HG02571 (cell line): ENCODE data around the gene MAPK12.
"Not testable (repeated sequence)": the region's sequence is repeated elsewhere in the genome, so short reads cannot be mapped to it uniquely, and the experiment has no call there.

ENCODE experiments used
- ATAC-seq: cut with Tn5 transposase; IDR thresholded peaks from one replicate; pipeline ENCODE4 v1.9.1; 2021; ENCODE audit warnings: mild to moderate bottlenecking, moderate library complexity; ENCODE audit not compliant: unreplicated experiment

MAPK12 gene

DNA sequence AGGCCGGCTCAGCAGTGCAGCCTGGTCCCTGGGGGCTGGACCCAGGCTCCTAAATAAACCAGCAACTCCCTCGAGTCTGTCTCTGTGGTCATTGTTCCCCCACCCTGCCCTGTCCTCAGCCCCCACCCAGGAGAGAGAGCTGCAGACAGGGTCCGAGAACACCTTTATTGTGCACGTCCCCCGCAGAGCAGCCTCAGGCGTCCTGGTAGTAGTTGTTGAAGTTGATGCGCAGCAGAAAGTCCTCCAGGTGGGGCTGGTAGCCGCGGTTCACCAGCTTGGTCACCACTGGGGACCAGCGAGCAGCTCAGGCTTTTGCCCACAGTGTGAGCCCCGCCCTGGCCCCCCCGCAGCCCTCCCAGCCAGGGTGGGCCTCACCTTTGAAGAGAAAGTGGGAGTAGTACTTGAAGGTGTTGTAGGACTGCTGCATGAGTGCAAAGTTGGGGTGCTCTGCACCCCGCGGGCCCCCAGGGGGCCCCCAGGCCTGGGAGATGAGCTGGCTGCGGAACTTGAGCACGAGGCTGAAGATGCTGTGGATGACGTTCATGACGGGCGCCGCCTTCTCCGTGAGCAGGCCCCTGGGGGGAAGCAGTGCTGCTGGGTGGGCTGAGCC, 43.8 kb downstream of the MAPK12 start:
- ATAC-seq = no peak

DNA sequence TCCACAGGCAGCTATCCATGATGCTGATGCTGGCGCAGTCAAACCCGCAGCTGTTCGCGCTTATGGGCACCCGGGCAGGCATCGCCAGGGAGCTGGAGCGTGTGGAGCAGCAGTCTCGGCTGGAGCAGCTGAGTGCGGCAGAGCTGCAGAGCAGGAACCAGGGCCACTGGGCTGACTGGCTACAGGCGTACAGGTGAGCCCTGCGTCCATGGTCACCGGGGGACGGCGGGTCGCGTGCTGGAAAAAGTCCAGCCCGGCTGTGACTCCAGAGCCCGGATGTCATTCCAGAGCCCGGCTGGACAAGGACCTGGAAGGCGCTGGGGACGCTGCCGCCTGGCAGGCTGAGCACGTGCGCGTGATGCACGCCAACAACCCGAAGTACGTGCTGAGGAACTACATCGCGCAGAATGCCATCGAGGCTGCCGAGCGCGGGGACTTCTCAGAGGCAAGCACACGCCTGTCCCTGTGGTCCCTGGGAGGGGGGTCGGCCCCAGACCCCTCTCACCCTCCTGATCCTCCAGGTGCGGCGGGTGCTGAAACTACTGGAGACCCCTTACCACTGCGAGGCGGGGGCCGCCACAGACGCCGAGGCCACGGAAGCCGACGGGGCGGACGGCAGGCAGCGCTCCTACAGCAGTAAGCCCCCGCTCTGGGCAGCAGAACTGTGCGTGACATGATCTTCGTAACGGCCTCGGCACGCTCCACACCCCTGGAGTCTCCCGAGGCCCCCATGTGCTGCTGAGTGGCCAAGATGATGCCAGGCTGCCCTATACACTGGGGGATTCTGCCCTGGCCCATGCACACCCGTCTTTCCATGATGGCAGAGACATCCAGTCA, 44.6 kb downstream of the MAPK12 start:
- no peak for ATAC-seq

DNA sequence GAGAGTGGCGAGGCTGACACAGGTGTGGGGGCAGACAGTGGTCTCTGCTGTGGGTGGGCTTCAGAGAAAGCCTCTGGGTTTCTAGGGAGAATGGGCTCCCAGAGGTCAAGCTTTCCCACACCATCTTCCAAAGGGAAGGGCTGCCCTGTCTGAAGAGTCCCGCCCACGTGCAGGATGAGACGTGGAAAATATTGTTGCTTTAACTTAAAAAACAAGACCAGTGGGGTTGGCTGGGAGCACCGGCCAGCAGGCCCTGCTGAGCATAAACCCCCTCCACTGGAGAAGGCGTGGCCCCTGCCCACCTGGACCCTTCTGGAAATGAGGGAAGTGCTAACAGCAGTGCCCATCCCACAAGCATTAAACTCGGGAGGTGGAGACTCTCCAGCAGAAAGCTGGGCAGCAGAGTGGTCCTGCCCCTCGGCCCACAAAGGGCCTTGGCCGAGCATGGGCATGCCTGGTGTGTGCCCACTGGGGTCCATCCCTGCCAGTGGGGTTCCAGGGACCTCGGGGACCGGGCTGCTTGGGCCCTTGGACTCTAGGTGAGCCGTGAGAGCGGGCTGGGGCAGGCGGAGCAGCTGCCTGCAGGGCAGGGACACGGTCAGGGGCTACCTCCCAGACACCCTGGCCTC, 45.3 kb downstream of the MAPK12 start:
- ATAC-seq = no peak

DNA sequence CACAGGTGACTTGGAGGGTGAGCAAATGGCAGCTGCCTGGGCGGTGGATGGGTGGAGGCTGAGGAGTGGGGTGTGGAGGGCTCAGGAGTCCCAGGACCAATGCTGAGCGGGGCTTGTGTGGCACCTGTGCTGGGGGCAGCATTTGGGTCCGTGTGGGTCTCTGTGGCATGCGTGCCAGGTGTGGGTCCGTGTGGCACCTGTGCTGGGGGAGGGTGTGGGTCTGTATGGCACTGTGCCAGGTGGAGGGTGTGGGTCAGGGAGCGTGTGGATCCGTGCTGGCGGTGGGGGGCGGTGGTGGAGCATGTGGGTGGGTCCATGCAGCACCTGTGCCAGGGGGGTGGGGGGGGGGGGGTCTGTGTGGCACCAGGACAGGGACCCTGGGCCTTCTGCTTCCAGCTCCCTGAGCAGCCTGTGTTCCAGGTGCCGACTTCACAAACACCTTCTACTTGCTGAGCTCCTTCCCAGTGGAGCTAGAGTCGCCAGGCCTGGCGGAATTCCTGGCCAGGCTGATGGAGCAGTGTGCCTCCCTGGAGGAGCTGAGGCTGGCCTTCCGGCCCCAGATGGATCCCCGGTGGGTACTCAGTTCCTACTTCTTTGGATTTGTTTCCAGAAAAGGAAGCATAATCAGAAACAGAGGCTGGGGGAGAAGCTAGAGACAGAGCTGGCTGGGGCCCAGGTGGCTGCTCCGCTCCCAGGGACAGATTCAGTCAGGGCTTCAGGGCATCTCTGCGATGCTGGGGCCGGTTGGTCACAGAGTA, 46.0 kb downstream of the MAPK12 start:
- no peak for ATAC-seq

DNA sequence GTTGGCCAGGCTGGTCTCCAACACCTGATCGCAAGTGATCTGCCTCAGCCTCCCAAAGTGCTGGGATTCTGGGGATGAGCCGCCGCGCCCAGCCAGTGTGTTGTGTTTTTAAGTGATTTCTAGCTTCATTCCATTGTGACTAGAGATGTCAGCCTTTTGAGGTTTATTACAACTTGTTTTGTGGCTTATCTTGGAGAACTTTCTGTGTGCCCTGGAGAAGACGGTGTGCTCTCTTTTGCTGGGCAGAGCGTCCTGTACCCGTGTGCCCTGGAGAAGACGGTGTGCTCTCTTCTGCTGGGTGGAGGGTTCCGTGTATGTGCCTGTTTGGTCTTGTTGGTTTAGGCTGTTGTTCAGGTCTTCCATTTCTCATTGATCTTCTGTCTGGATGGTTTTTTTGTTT, 48.2 kb downstream of the MAPK12 start:
- no peak for ATAC-seq

DNA sequence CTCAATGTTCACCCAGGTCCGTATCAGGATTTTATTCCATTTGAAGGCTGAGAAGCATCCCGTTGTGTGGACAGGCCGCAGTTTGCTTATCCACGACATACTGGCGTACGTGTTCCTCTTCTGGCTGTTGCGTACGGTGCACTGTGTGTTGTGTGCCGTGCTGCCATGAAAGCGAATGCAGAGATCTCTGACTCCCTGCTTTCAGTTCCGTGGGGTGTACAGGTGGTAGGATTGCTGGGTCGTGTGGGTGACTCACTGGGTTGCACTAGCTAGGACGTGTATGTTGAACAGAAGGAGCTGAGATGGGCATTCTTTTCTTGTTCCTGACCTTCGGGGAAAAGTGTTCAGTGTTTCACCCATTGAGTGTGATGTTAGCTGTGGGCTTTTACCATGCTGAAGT, 50.3 kb downstream of the MAPK12 start:
- ATAC-seq = no peak

DNA sequence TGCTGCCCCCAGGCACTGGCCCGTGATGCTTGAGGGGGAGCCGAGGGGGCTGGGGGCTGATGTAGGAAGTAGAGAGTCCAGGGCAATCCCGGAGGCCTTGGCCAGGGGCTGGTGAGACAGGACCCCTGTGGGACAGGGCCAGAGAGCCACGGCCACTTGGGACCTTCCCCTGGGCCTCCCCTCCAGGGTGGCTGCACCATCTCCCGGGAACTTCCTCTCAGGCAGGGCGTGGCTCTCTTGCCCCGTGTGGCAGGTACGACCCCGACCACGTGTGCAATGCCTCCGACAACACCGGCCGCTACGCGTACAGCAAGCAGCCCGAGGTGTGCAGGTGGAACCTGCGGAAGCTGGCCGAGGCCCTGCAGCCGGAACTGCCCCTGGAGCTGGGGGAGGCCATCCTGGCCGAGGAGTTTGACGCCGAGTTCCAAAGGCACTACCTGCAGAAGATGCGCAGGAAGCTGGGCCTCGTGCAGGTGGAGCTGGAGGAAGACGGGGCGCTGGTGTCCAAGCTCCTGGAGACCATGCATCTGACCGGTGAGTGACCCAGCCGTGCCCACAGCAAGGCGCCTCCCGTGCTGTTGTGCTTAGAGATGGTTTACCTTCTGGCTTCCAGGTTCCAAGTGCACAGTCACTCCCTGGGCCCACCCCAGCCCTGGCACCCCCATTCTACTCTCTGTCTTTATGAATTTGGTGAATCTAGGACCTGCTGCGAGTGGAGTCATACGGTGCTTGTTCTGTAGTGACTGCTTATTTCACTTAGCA, 50.9 kb downstream of the MAPK12 start:
- no peak for ATAC-seq

DNA sequence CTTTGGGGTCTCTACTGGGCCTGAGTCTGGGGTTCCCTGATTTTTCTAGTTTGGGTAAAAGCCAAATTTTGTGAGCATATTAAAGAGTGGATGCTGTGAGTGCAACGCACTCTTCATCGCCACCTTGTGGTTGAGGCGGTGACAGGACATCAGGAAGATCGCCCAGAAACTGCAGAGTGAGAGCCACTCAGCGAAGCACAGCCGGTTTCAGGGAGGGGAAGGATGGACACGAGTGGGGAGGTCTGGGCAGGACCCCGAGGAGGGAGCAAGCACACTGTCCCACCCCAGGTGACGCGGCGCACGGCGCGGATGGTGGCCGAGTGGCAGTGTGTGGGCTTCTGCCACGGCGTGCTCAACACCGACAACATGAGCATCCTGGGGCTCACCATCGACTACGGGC, 51.6 kb downstream of the MAPK12 start:
- no peak for ATAC-seq

DNA sequence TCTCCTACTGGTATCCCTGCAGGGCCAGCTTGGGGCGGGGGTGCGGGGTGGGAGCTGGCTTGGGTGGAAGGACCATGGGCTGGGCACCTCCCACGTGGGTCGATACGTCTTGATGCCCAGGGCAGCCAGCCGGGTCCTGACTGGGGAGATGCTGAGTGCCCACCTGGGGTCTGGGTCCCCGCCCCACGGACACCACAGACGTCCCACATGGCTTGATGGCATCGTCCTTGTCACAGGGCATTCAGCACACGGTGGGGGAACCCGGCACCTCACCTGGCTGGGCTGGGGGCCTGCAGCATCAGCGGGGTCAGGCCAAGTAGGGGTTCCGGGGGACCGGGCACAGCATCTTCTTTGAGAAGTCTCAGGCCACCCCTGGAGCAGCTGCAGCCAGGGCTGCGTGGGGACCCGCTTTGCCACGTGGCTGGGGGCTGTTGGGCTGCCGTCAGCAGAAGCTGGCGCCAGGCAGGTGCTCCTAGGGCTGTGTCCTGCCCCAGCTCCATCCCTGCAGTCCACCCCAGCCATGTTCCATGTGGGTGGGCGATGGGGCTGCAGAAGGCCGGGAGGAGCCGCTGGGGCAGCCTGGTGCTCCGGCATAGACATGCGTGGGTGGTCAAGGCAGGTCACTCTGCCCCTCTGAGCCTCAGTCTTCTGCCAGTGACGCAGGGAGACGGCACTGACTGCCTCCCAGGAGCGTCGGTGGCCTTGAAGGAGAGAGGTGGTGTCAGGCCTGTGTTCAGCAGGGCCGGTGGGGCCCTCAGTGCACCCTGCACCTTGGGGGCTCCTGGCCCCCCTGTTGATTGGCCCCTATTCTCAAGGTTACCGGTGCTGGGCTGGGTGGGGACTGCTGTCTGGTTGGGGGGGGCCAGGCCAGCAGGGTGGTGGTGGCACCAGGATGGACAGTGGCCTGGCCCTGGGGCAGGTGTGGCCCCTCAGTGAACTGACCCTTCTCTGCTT, 52.3 kb downstream of the MAPK12 start:
- no peak for ATAC-seq

DNA sequence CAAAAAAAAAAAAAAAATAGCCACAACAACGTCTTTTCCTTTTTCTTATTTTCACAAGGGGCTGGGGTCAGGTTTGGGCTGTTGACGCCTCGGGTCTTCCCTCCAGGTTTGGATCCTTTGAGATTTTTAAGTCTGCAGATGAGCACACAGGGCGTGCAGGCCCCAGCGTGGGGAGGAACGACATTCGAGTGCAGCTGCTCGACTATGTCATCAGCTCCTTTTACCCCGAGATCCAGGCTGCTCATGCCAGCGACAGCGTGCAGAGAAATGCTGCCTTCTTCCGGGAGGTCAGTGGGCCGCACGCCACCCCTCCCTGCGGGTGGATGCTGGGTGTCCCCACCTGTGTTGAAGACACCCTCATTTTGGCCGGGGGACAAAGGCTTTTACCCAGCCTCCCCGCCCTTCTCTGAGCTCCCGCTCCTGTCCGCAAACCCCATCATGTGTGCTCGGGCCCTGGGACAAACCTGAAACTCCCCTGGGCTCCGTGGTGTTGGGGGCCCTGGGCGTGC, 53.0 kb downstream of the MAPK12 start:
- ATAC-seq = no peak

DNA sequence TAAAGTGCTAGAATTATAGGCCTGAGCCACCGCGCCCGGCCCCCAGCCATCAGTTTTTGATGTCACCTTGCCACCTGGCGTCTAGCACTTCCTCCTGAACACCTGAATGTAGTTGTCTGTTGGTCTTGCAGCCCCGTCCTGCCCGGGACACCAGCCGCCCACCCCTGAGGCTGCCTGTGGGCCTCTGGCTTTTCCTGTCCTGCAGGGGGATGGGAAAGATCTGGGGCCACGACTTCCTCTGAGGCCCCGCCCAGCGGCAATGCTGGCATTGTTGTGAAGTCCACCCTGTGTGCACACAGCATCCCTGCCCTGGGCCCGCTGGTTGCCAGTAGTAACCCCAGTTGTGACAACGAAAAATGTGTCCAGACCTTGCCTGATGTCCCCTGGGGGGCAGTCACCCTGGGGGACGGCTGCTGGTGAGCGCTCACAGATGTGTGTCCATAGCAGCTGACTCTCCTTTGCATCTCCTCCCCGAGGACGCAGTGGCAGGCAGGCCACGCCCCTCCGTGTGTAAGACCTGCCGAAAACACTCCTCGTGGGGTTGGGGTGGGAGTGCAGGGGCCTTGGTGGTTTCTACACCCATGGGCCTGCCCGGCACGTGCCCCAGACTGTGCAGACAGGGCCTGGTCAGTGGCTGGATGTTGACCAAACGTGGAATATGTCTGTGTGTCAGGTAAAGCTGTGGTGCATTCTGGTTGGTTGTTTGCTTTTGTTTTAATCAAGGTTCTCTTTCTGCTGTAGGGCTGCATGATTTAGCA, 53.9 kb downstream of the MAPK12 start:
- no peak for ATAC-seq

DNA sequence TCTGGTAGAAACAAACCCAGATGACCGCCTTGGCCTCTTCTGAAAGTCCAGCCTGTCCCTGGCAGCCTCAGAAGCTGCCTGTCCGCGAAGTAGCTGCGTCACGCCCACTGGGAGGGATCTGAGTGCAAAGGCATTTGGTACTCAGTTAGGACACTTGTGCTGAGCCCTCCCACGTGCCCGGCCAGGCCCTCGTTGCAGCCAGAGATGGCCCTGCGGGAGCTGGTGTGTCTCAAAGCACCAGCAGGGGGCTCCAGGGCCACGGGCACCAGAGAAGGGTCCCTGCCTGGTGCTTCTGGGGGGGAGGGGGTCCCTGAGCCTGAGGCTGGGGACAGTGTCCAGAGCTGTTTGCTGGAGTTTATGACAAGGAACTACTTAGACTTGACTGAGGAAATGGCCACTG, 54.9 kb downstream of the MAPK12 start:
- ATAC-seq = no peak

DNA sequence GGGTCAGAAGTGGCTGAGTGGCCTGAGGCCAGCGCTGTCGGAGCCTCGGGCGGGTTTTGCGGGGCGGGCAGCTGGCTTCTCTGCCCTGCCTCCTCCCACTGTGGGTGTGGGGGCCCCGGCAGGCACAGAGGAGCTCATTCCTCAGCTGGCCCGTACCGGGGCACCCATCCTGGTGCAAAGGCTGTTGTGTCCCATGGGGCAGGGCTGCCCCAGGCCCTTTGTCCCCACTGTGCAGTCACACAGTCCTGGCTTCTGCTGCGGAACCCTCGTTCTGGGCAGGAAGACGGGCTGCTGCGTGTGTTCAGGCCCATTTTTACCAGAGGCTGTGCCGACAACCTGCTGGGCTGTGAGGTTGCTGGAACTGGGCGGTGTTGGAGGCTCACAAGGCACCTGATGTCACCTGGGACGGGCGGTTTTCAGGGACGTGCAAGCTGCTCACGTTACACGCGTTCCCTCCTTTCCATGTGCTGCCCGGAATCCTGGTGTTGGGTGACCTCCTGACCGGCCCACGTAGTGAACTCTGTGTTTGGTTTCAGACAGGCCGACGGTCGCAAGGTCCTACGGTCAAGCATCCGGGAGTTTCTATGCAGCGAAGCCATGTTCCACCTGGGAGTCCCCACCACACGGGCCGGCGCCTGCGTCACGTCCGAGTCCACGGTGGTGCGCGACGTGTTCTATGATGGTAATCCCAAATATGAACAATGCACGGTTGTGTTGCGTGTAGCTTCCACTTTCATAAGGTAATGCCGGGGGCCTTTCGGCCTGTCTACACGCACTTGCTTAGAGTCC, 55.5 kb downstream of the MAPK12 start:
- ATAC-seq = no peak

DNA sequence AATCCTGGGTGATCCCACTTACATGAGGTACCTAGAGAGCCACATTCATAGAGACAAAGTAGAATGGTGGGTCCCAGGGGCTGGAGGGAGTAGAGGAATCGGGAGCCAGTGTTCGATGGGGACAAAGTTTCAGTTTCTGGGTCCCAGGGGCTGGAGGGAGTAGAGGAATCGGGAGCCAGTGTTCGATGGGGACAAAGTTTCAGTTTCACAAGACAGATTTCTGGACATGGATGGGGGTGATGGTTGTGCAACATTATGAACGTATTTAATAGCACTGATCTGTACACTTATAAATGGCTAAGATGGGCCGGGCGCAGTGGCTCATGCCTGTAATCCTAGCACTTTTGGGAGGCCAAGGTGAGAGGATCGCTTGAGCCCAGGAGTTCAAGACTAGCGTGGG, 56.5 kb downstream of the MAPK12 start:
- not testable (repeated sequence) for ATAC-seq

DNA sequence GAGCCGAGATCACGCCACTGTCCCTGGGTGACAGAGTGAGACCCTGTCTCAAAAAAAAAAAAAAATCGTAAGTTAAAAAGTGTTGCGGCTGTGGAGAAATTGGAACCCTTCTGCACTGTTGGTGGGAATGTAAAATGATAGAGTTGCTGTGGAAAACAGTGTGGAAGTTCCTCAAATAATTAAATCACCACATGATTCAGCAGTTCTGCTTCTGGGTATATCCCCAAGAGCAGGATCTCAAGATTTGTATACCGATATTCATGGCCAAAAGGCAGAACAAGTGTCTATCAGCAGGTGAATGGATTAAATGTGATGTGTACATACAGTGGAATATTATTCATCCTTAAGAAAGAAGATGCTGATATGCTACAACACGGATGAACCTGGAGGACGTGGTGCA, 56.9 kb downstream of the MAPK12 start:
- ATAC-seq = no peak

DNA sequence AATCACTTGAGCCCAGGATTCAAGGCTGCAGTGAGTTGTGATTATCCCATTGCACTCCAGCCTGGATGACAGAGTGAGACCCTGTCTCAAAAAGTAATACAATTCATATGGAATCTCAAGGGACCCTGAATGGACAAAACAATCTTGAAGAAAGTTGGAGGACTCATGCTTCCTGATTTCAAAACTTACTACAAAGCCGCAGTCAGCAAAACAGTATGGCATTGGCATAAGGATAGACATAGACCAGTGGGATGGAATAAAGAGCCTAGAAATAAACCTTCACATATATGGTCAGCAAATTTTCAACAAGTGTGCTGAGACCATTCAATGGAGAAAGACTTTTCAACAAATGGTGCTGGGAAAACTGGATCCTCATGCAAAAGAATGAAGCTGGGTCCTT, 58.2 kb downstream of the MAPK12 start:
- no peak for ATAC-seq
